D341Med (cell line): ENCODE results near the gene PPP1CC.
"Not testable (repeated sequence)": the region's sequence is repeated elsewhere in the genome, so short reads cannot be mapped to it uniquely, and the experiment has no call there.

ENCODE experiments used
- DNase-seq: peaks from one replicate; pipeline ENCODE4 v3.0.0; 2012; ENCODE audit warnings: low spot score

PPP1CC gene

DNA sequence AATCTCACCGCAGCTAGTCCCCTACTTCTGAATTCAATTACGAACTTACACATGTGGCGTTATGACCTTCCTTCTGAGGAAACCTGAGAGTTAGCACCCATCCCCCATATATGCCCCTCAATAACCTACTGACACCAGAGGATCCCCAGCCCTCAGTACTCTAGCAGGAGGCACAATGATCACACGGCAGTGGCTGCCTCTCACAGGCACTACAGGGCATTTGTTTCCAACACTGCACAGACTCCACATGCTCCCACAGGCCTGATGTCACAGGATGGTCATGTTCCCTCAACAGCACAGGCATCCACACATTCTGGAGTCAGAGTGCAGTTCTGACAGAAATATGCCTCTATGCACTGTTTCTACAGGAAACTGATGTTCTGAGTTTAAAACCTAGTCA is 17.4 kb downstream of the PPP1CC start:
- no peak for DNase-seq

DNA sequence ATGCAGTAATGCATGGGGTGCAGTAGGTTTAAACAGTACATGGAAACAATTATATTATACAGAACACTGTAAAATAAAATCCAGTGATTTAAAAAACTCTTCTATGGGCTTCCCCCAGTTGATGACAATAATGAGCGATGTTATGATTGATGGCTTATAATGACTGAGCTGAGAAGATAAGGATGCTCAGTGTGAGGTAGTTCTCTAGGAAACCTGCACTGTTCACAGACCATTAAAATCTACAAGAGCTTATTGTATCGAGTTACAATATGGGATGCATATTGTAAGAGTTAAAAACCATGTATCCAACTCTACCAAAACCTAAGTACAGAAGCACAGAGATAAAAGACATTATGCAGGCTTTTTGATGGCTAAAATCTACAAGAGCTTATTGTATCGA is 19.8 kb downstream of the PPP1CC start:
- DNase-seq, result not testable (repeated sequence)

DNA sequence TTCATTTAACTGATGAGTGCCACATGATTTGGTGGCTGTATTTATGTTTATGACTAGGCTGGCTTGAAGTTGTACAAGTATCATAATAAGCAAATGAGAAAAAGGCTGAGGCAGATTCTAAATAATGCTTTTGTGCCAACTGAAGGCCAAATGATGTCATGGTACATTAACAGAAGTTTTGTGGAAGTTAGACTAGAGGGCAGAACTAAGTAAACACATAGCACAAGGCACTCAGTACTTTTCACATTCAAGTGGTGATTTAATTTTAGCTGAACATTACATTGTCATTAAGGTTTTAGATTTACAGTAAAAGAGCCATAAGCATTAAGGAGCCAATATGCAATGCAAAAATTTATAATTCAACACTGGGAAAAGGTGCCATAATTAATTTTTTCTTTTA is 21.1 kb downstream of the PPP1CC start:
- DNase-seq, result no peak

DNA sequence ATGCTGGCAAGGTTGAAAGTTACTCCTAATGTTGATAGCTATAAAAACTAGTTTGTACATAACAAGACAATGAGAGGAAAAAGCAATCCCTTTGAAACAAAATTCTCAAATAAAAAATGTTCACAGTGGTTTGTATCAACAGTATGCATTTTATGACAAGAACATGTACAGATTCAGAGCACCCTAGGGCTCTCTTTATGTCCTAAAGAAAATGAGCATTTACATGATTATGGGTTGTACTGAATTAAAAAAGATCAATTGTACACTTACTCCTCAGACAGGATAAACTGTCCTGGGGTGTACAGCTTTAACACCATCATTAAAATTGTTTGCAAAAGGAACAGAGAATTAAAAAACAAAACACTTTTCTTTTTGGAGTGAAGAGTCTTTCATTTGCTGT is 22.2 kb downstream of the PPP1CC start:
- no peak for DNase-seq

DNA sequence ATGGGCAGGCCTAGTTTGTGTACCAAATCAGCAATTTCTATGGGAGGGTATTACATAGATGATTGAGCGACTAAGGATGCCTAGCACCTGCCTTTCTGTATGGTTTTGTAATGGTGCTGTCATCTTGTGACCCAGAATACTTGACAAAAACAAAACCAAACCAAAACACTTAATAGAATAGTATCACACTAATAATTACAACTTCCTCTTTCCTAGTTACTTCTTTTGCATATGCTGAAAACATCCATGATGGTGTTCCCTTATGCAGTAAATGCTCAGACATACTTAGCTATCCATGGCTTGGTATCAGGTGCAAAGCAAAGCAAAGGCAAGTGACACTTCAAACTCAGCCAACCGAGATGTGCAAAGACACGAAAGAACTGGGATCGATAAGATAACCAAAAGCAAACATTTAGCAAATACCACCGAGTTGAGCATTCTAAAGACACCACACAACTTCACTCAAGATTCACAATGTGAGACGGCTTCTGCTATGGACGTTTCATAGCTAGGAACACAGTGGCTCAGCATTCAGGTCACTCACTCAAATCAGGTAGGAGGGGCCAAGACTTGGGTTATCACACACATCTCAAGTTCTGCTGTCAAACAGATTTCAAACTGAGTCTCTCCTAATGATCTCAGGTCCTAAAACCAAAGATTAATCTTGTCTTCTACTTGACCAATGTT is 24.3 kb downstream of the PPP1CC start:
- no peak for DNase-seq

DNA sequence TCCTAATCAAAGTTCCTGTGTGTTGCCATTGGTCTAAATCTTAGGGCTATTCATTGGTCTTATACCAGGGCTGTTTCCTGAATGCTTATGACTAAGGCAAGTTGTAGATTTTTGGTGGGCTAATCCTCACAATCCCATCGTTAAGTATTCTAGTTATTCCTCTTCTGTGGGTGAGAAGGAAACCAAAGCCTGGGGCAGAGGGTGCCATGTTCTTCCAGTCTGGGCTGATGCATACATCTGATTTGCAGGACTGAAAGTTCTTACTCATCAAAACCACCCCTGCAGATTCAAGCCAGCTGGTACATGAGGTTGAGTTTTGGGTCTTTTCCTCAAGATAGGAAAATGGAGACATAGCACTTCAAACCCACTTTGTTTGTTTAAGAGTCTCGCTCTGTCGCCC is 25.7 kb downstream of the PPP1CC start:
- DNase-seq, result no peak

DNA sequence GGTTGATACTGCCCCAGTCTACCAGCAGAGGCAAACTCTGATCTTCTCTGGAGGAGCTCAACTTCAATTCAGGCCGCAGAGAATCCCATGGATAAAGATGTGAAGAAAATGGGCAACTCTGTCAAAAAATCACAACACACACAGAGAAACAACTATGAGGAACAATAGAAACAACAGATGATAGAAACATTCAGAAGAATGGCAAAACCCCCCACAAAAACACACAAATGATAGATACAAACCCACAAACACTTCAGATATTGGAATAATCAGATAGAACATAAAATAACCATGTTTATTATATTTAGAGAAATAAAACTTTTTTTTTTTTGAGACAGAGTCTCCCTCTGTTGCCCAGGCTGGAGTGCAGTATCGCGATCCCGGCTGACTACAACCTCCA is 33.8 kb downstream of the PPP1CC start:
- DNase-seq, result no peak

DNA sequence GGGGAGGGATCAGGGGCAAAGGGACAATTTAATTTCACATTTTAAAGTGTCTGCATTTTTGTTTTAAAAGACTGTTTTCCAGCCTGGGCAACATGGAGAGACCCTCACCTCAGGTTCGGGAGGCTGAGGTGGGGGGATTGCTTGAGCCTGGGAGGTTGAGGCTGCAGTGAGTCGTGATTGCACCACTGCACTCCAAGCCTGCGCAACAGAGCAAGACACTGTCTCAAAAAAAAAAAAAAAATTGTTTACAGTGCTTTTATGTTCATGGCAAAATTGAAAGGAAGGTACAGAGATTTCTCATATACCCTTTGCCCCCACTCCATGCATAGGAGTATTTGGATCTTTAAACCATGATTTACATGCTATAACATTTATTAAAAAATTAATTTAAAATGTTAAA is 37.4 kb downstream of the PPP1CC start:
- no peak for DNase-seq

DNA sequence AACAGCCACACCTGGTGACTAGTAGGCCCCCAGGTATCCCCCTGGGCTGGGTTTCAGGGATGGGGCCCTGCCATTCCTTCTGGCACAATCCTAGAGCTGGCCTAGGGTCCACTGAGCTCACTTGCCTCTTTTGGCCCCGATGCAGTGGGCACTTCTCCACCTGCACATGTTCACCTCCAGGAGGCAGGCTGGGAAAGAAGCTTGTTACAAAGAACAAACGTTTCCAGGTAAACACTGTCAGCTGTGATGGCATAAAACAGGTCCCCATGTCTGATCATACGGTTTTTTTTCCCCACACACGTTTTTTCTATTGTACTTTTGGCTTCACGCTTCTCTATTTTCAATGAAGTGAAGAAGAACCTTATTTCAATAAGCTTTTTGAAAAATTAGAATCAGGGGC is 37.9 kb downstream of the PPP1CC start:
- DNase-seq, result no peak

DNA sequence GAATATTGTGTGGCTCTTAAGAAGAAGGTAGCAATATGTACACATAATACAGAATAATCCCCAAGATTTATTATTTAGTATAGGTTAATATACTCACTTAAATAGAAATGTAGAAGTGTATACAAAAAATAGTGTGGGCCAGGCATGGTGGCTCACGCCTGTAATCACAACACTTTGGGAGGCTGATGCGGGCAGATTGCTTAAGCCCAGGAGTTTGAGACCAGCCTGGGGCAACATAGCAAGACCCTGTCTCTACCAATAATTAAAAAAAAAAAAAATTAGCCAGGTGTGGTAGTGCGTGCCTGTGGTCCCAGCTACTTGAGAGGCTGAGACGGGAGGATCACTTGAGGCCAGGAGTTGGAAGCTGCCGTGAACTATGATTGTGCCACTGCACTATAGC is 38.5 kb downstream of the PPP1CC start:
- DNase-seq, result no peak

DNA sequence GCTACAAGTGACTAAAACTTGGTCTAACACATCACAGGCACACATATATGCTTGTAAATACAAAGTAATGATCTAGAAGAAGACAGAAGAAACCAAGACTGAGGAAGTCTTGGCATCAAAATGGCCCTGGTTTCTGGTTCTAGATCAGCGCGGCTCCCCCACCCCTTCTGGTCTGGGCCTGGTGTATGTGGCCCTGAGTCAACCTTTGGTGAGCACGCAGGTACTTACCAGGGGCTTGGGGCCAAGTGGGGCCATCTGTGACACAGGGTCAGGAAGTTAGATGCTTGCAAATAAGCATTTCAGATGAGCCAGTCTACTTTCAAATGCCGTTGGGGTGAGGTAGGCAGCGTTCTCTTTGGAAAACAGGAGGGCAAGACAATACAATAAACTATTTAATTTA is 40.6 kb downstream of the PPP1CC start:
- no peak for DNase-seq

DNA sequence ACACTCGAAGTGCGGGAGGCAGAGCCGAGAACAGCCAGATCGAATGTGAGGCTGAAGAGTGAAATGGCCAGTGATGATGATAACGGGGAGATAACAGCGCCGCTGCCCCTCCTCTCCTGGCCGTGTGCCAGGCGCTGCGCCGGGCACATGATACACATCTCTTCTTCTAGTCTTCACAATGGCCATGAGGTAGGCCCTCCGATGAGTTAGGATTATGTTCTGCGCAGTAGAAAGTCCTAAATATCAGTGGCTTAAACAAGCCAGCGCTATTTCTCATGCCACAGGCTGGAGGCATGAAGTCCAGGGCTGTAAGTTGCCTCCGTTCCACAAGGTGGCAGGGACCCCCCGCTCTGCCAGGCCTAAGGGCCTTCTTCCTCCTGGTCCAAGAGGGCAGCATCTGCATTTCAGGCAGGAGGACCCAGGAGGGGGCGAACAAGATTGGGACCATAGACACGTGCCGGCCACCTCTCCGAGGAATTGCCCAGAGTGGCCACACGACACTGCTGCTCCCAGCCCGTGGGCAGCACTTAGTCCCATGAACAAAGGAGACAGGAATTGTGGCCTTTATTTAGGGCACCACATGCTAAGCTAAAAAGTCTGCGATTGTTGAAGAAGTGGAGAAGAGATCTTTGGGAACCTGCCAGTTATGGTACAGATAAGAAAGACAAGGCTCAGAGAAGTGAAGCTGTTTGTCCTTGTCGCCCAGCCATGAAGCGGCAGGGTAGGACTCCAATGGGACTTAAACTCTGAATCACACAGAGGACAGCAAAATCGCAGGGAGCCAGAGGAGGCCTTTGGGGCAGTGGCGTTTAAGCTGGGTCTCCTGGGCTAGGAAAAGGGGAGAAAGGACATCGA is 42.9 kb downstream of the PPP1CC start:
- no peak for DNase-seq

DNA sequence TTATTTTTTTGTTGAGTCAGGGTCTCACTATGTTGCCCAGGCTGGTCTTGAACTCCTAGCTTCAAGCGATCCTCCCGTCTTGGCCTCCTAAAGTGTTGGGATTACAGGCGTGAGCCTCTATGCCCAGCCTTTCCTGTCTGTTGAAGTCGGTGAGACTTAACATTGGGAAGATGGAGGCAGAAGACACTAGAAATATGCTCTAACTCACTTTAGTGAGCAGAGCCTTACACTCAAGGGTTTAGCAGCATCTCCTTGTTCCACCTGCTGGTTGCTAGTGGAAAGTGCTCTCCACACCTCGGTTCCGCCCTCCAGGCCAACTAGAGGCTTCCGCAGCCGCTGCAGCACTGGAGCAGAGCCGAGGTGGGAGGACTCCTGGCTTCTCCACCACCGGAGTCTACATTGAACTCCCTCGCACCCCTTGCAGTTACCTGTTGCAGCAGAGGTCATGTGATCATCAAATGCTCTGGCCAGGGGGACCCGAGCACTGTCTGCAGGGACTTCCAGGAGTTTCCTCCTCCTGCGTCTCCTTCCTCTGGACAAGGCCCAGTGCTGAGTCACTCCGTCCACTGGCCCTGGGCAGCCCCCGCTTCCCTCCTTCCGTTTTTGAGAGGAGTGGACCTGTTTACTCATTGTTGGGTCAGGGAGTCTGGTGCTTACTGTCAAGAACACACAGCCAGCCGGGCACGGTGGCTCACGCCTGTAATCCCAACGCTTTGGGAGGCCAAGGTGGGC is 44.4 kb downstream of the PPP1CC start:
- DNase-seq, result peak; percentile 84

DNA sequence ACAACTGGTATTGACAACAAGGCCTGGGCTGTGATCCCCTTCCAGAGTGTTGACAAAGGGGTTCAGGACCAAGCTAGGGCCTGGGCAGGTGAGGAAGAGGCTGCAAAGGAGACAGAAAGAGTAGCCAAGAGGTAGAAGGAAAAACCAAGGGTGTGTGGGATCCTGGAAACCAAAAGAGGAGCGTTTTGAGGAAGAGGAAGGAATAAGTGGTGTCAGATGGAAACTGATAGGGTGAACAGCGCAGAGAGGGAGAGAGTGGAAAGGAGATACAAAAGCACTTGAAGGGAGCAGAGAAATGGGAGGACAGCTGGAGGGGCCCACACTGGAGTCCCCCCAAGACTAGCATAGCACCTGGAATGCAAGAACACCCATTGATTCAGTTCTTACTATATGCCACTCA is 45.5 kb downstream of the PPP1CC start:
- no peak for DNase-seq

DNA sequence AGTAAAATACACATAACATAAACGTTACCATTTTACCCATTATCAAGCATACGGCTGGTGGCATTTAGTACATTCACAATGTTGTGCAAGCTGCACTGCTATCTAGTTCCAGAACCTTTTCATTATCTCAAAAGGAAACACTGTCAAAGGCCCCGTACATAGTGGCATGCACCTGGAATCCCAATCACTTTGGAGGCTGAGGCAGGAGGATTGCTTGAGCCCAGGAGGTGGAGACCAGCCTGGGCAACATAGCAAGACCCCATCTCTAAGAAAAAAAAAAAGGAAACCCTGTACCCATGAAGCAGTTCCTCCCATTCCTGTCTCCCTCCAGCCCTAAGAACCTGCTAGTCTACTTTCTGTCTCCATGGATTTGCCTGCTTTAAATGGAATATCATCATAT is 46.4 kb downstream of the PPP1CC start:
- no peak for DNase-seq

DNA sequence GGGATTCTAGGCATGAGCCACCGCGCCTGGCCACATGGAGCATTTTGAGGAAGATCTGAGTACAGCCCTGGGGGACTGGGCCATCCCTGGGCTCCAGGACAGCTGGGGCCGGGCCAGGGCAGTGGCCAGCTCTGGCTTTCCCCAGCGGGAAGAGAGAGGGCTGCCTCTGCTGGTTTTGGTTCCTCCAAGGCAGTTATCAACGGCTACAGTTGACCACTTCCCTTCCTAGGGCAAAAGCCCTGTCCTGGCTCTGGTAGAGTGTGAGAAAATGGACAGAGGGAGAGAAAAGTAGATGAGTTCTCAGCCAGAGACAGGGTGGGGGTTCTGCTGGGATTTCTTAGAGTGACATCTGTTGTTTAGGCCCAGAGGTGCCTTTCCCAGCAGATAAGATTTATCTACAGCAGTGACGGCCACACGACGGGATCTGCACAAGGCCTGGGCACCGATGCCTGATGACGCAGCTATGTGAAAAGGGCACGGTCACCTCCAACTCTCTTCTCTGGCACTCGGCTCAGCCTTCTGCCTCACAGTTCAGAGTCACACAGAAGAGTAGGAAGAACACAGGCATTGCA is 48.3 kb downstream of the PPP1CC start:
- no peak for DNase-seq

DNA sequence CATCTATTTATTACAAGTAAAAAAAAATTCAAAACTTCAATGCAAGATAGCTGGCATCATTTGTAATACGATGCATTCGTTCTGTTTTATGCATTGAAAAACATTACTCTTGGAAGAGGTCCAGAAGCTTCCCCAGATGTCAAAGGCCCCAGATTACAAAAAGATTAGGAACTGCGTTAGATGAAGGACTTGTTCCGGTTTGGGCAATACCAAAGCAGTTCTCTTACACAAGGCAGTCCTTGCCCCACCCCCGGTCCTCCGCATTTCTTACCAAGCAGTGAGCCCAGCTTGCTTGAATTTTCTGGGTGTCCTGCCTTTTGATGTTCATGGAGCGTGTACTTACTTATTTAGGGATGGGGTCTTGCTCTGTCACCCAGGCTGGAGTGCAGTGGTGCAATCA is 49.0 kb downstream of the PPP1CC start:
- DNase-seq, result no peak

DNA sequence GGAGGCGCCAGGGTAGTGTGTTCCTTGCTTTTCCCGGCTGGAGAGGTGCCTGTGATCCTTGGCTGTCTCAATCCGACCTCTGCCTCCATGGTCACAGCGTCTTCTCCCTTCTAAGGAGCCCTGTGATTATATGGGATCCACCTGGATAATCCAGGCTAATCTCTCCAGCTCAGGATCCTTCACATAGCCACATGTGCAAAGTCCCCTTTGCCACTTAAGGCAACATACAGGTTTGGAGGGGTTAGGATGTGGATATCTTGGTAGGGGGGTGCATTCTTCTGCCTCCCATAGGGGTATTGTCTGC is 52.6 kb downstream of the PPP1CC start:
- DNase-seq, result no peak

DNA sequence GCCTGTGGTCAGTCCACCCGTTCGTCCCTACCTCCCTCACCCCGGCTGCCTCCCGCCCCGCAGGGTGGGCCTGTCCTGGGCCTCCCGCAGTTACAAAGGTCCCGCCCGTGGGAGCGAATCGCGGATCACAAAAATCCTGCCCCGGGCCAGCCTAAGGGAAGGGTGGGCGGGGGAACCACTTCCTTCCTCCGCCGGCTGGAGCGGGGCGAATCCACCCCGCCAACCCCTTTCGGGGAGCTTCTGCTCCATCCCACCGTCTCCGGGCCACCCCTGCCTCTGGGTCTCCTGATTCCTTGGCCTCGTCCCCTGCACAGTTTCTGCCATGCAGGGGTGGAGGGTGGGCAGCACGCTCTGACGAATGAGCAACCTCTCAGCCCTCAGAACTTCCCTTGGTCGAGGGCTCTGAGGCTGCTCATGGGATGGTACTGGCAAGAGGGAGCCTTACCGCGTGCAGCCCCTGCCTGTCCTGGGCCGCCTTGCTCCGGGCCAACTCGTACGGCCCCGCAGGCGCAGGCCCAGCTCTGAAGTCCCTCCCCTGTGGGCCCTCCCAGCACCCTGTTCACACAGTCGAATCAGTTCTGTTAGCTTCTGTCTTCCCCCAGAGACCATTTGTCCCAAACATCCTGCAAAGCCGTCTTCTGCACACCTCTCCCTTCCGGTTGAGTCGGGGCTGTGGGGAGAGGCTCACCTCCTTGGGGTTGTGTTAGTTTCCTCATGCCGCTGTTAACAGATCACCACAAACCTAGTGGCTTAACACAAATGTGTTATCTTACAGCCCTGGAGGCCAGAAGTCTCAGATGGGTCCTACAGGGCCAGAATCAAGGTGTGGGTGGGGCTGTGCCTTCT is 53.2 kb downstream of the PPP1CC start:
- DNase-seq, result peak; percentile 60

DNA sequence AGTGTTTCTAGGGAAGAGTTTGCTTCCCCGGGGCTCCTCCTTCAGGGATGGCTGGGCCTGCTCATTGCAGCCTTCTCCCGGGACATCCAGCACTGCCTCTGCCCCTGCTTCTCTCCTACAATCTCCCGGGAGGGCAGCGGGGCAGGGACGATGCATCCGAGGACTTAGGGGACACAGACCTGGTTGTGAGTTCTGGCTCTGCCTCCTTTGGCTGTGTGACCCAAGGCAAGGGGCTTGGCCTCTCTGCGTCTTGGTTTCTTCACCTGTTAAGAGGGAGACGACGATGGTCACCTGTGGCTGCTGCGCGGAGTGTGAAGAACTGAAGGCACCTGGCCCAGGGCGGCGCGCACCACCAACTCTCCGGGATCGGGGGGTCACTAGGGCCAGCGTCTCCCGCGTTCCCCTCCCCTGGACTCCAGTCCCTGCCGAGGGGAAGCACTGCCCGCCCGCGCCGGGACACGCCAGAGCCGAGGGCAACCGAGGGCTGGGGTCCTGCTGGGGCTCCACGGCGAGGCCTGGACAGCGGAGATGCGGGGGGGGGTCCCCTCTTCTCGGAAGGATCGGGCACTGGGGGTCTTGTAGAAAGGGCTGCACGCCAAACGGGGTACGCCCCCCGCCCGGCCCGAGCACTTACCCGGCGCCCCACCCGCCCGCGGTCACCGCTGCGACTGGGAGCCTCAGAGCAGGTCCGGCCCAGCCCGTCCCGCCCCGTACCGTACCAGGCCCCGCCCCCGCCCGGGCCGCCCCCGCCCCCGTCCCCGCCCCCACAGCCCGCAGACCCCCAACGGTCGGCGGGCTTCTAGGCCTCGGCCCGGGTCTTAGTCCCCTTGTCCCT is 54.0 kb downstream of the PPP1CC start, which contains the start of gene HVCN1:
TSS of gene HVCN1 (minus strand) at position 670 of the 835 bp plus-strand sequence. CDS start 5,870 bp downstream, outside the sequence.
- no peak for DNase-seq
